Activated CD4-positive, alpha-beta T cell treated with anti-CD3 and anti-CD28 coated beads, Interleukin-2, amount 10 ng/mL, durations not matched to agents 7 days and 5 days (primary cell): ENCODE measurements around the gene KIAA1328. TPM values are rescaled to one million over a fixed set of nuclear protein-coding genes. Genes with fewer than 3 reads are reported as not detected.

Experiments
- CTCF ChIA-PET: fragments of 350-600 bp; sonication (Branson Sonifier 250); formaldehyde crosslinking; loops from one replicate; lab custom pipeline; 2021; ENCODE audit warnings: antibody characterized with exemption; lab: Charles Lee
- POLR2A ChIA-PET: fragments of 350-600 bp; sonication (Branson Sonifier 250); formaldehyde crosslinking; loops from one replicate; lab custom pipeline; 2021; ENCODE audit warnings: antibody characterized with exemption; lab: Charles Lee
- DNase-seq: peaks from one replicate; pipeline ENCODE4 v3.0.0-alpha.2; 2020
- H3K27ac Mint-ChIP-seq: one replicate; pipeline ENCODE4 v1.8.0; 2021; ENCODE audit warnings: mild to moderate bottlenecking, moderate library complexity, mixed read lengths
- H3K27me3 Mint-ChIP-seq: one replicate; pipeline ENCODE4 v1.8.0; 2021; ENCODE audit warnings: mixed read lengths
- H3K36me3 Mint-ChIP-seq: one replicate; pipeline ENCODE4 v1.8.0; 2021; ENCODE audit warnings: low read depth, mixed read lengths
- H3K4me1 Mint-ChIP-seq: one replicate; pipeline ENCODE4 v1.8.0; 2021; ENCODE audit warnings: mixed read lengths
- H3K4me3 Mint-ChIP-seq: one replicate; pipeline ENCODE4 v1.8.0; 2021; ENCODE audit warnings: mild to moderate bottlenecking, moderate library complexity, mixed read lengths
- H3K9me3 Mint-ChIP-seq: one replicate; pipeline ENCODE4 v1.8.0; 2021; ENCODE audit warnings: mixed read lengths
- total RNA-seq, 2 experiments: library from RNA; stranded (reverse); gene quantifications; one replicate each; pipeline ENCODE4 v1.2.3, GENCODE V29; 2021

The KIAA1328 gene
- total RNA-seq, 2 experiments from 2014 or later, result 7.0 to 8.1 TPM

- Mint-ChIP-seq H3K27ac (no peak overlapping the region), H3K4me3 (no peak overlapping the region), H3K27me3 (no peaks in the 10 kb centered on the region), H3K36me3 (no peaks in the 10 kb centered on the region), H3K9me3 (no peaks in the 10 kb centered on the region), H3K4me1 (no peaks in the 10 kb centered on the region)
- DNase-seq, result no peak
- ChIA-PET CTCF (interaction anchor here (1.0 kb wide), 1 partner anchor 11 kb away, joined by 3 read pairs; no protein-coding TSS in a partner anchor), POLR2A (no interaction called here)
Measured at GRCh38 chr18:37261988-37262387, 433.1 kb downstream of the KIAA1328 start.

GRCh38 chr18:37264956-37265355, 436.0 kb downstream of the KIAA1328 start:
- CTCF ChIA-PET, result no interaction called here

DNA sequence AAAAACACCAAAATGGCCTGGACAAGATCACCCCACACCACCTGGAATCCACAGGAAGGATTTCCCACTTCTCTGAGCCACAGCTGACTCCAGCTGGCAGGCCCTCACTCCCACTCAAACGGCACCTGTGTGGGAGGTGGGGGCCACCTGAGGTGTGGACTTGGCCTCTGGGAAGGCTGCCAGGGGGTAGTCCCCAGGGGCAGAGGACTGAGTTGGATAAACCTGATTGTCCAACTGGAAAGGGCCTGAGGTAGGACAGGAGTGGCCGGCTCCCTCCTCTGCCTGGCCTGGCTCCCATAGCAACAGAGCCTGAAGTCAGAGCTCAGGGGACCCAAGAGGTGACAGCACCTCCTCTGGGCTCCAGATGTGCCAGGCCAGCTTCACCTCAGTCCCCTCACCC, 436.5 kb downstream of the KIAA1328 start:
- Mint-ChIP-seq H3K9me3 (no peaks in the 10 kb centered on the region), H3K36me3 (no peaks in the 10 kb centered on the region), H3K4me3 (no peak overlapping the region), H3K27me3 (no peaks in the 10 kb centered on the region), H3K4me1 (no peaks in the 10 kb centered on the region), H3K27ac (no peak overlapping the region)
- no peak for DNase-seq
- ChIA-PET CTCF (no interaction called here), POLR2A (no interaction called here)

More at GRCh38 chr18:37264956-37265355, 436.0 kb downstream of the KIAA1328 start:
- Mint-ChIP-seq H3K27ac (no peak overlapping the region), H3K4me1 (no peaks in the 10 kb centered on the region), H3K36me3 (no peaks in the 10 kb centered on the region), H3K9me3 (no peaks in the 10 kb centered on the region), H3K27me3 (no peaks in the 10 kb centered on the region), H3K4me3 (no peak overlapping the region)
- DNase-seq, result no peak
- POLR2A ChIA-PET, result no interaction called here

- Mint-ChIP-seq H3K4me3 (no peak overlapping the region), H3K27me3 (no peaks in the 10 kb centered on the region), H3K4me1 (no peaks in the 10 kb centered on the region), H3K27ac (no peak overlapping the region), H3K36me3 (no peaks in the 10 kb centered on the region), H3K9me3 (no peaks in the 10 kb centered on the region)
- DNase-seq, result no peak
- CTCF ChIA-PET, result no interaction called here
- POLR2A ChIA-PET, result no interaction called here
Measured at GRCh38 chr18:37266290-37266689, 437.4 kb downstream of the KIAA1328 start.

DNA sequence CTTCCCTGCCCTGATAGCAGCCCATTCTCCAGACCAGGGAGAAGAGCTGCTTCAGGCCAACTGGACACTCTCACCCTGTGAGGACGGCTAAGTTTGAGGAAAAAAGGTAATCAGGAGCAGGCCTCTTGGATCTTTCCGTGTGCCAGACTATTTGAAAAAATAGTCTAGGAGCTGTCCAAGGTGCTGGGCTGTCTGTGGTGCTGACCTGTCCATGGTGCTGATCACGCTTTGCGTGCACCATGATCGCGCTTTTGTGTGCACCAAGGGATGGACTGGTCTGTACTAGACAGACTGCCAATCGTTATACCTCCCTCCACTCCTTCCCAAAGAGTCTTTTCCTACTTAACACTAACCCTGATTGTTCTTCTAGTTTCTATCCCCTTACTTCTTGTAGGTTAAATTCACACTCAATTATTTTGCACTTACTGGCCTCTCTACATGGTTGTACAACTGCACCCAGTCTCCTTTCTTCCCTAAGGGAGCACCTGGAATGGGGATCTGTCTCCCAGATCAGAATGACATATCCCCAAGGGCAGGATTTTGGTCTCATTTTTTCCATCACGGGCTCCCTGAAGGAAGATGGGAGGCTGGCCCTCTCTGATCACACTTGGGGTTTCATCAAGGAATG, 441.2 kb downstream of the KIAA1328 start:
- ChIA-PET POLR2A (no interaction called here), CTCF (no interaction called here)
- no peaks in the 10 kb centered on the region for H3K9me3 Mint-ChIP-seq
- peak; percentile 58 for DNase-seq
- H3K27me3 Mint-ChIP-seq, result peaks cover 7% of the 10 kb centered on the region
- H3K4me3 Mint-ChIP-seq, result no peak overlapping the region
- no peaks in the 10 kb centered on the region for H3K4me1 Mint-ChIP-seq
- H3K27ac Mint-ChIP-seq, result no peak overlapping the region
- H3K36me3 Mint-ChIP-seq, result no peaks in the 10 kb centered on the region

DNA sequence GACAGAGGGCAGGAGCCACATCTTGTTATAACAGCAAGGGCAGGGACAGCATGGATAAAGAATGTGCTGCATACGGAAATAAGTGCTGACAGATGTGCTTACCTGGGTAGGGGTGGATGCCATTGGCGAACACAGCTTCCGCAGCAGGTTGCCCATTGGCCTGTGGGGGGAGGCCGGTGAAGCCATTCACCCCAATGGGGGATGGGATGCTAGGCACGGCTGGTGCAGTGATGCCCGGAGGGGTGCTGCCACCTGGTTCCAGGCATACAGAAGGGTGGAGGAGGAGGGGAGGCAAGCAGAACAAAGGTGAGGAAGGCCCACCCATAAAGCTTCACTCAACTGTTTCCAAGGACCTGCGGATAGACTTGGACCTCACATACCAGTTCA, 441.7 kb downstream of the KIAA1328 start:
- no peaks in the 10 kb centered on the region for H3K36me3 Mint-ChIP-seq
- H3K4me1 Mint-ChIP-seq, result no peaks in the 10 kb centered on the region
- H3K9me3 Mint-ChIP-seq, result peaks cover 2% of the 10 kb centered on the region
- CTCF ChIA-PET, result no interaction called here
- H3K27me3 Mint-ChIP-seq, result peaks cover 10% of the 10 kb centered on the region
- POLR2A ChIA-PET, result no interaction called here
- no peak overlapping the region for H3K27ac Mint-ChIP-seq
- H3K4me3 Mint-ChIP-seq, result no peak overlapping the region
- no peak for DNase-seq

DNA sequence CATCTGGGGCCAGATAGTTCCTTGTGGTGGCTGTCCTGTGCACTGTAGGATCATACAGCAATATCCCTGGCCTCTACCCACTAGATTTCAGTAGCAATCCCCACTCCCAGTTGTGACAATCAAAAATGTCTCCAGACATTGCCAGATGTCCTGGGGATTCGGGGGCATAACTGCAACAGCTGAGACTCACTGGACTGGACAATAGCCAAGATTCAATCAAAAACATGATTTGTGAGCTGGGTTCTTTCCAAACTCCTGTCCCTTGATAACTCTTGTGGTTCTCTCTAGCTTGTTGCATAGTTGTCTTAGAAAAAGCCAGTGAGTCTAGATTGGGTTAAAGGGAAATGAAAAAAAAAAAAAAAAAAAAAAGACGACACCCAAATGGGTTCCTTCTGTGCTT, 443.3 kb downstream of the KIAA1328 start:
- no peak for DNase-seq
- Mint-ChIP-seq H3K4me3 (no peak overlapping the region), H3K36me3 (no peaks in the 10 kb centered on the region), H3K4me1 (no peaks in the 10 kb centered on the region), H3K27me3 (peaks cover 15% of the 10 kb centered on the region), H3K27ac (no peak overlapping the region), H3K9me3 (peaks cover 2% of the 10 kb centered on the region)
- POLR2A ChIA-PET, result no interaction called here
- CTCF ChIA-PET, result interaction anchor here (1.0 kb wide), 1 partner anchor 11 kb away, joined by 3 read pairs; no protein-coding TSS in a partner anchor

DNA sequence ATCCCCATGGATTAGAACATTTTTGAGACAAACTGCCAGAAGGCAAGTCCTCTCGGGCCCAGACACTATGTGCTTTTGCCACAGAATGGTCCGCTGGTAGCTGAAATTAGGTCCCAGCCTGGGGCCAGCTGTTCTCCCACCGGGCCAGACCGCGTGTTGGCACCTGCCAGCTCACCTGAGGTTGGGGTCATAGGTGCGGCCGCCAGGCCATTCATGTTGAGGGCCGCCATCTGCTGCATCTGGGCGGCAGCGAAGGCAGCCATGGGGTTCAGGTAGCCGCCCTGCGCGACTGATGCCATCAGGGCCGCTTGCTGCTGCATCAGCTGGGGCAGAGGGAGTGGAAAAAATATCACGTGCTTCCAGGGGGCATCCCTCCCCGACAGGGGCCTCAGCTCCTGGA, 443.9 kb downstream of the KIAA1328 start:
- H3K36me3 Mint-ChIP-seq, result no peaks in the 10 kb centered on the region
- peaks cover 15% of the 10 kb centered on the region for H3K27me3 Mint-ChIP-seq
- ChIA-PET POLR2A (no interaction called here), CTCF (interaction anchor here (1.0 kb wide), 1 partner anchor 11 kb away, joined by 3 read pairs; no protein-coding TSS in a partner anchor)
- H3K4me3 Mint-ChIP-seq, result no peak overlapping the region
- no peak for DNase-seq
- H3K9me3 Mint-ChIP-seq, result peaks cover 2% of the 10 kb centered on the region
- H3K4me1 Mint-ChIP-seq, result no peaks in the 10 kb centered on the region
- H3K27ac Mint-ChIP-seq, result no peak overlapping the region

GRCh38 chr18:37274309-37275236, 445.6 kb downstream of the KIAA1328 start:
- Mint-ChIP-seq H3K4me1 (no peaks in the 10 kb centered on the region), H3K27ac (no peak overlapping the region), H3K4me3 (no peak overlapping the region), H3K27me3 (peaks cover 15% of the 10 kb centered on the region), H3K36me3 (no peaks in the 10 kb centered on the region), H3K9me3 (peaks cover 2% of the 10 kb centered on the region)
- POLR2A ChIA-PET, result no interaction called here
- CTCF ChIA-PET, result no interaction called here
- no peak for DNase-seq

DNA sequence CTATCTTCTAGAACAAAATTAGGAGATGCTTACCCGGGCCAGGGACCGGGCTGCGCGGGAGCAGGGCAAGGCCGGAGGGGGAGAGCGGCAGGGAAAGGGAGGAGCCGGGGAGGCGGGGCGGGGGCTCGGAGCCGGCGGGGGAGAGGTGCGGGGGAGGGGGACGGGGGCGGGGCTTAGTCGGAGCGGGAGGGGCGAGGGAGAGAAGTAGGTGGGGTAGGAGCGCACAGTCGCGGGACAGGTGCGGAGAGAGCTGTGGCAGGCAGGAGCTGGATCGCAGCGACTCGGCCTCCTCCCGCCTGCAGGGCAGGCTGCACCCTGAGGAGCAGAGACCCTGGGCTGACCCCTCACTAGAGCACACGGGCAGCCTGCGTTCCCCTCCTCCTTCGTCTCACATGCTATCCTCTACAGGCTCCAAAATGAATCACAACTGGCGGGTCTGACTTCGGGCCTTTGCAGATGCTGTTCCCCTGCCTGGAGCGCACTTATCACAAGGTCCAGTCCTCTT, 446.4 kb downstream of the KIAA1328 start:
- Mint-ChIP-seq H3K27me3 (peaks cover 15% of the 10 kb centered on the region), H3K36me3 (no peaks in the 10 kb centered on the region), H3K4me3 (no peak overlapping the region), H3K4me1 (no peaks in the 10 kb centered on the region), H3K9me3 (peaks cover 2% of the 10 kb centered on the region), H3K27ac (no peak overlapping the region)
- CTCF ChIA-PET, result interaction anchor here (0.6 kb wide), 1 partner anchor 223 kb away, joined by 3 read pairs; no protein-coding TSS in a partner anchor
- DNase-seq, result no peak
- POLR2A ChIA-PET, result no interaction called here

GRCh38 chr18:37276111-37276890, 447.4 kb downstream of the KIAA1328 start:
- CTCF ChIA-PET, result no interaction called here

GRCh38 chr18:37277804-37278203, 448.9 kb downstream of the KIAA1328 start:
- peaks cover 15% of the 10 kb centered on the region for H3K27me3 Mint-ChIP-seq
- ChIA-PET CTCF (no interaction called here), POLR2A (no interaction called here)
- DNase-seq, result no peak
- H3K4me3 Mint-ChIP-seq, result no peak overlapping the region
- H3K27ac Mint-ChIP-seq, result no peak overlapping the region
- peaks cover 2% of the 10 kb centered on the region for H3K9me3 Mint-ChIP-seq
- H3K4me1 Mint-ChIP-seq, result no peaks in the 10 kb centered on the region
- H3K36me3 Mint-ChIP-seq, result no peaks in the 10 kb centered on the region

More at GRCh38 chr18:37276111-37276890, 447.4 kb downstream of the KIAA1328 start:
- H3K4me1 Mint-ChIP-seq, result no peaks in the 10 kb centered on the region
- H3K4me3 Mint-ChIP-seq, result no peak overlapping the region
- H3K36me3 Mint-ChIP-seq, result no peaks in the 10 kb centered on the region
- H3K27ac Mint-ChIP-seq, result no peak overlapping the region
- peaks cover 15% of the 10 kb centered on the region for H3K27me3 Mint-ChIP-seq
- POLR2A ChIA-PET, result no interaction called here
- no peak for DNase-seq
- H3K9me3 Mint-ChIP-seq, result peaks cover 2% of the 10 kb centered on the region
